Uterus (tissue), 2 donors: ENCODE measurements around the gene CTDP1.

ENCODE experiments used
- CTCF ChIP-seq, 4 experiments: fragments of 200-600 bp in 2 of 4; fragments of 450-650 bp in 2 of 4; sonication (generic) in 2 of 4; IDR thresholded peaks; one replicate each; pipeline ENCODE4 v1.5.1; 2016 to 2019; ENCODE audit warnings: antibody characterized with exemption in 4 of 4, mild to moderate bottlenecking in 2 of 4, moderate library complexity in 1 of 4
- POLR2A ChIP-seq, 2 donors: fragments of 450-650 bp; IDR thresholded peaks; one replicate each; pipeline ENCODE4 v1.6.1; 2016; ENCODE audit warnings: antibody characterized with exemption in 2 of 2, mild to moderate bottlenecking in 1 of 2, moderate library complexity in 1 of 2

GRCh38 chr18:79690586-79691482 lies 11.2 kb downstream of the CTDP1 start:
- TF ChIP-seq POLR2A (IDR thresholded peaks at IDR 0.05) (no peak), CTCF (IDR thresholded peaks at IDR 0.05) (no peak)
